HTERT RPE-1 (cell line): Measurements from ENCODE around the gene TMEM213.
"Not testable (repeated sequence)": the region's sequence is repeated elsewhere in the genome, so short reads cannot be mapped to it uniquely, and the experiment has no call there.

ENCODE experiments used
- in situ Hi-C: fragments of 300-500 bp; cut with MboI; formaldehyde crosslinking; loops from 4 replicates; pipeline ENCODE4 v1.14.3; 2020; ENCODE audit warnings: low sequenced_read_pairs

The TMEM213 gene

DNA sequence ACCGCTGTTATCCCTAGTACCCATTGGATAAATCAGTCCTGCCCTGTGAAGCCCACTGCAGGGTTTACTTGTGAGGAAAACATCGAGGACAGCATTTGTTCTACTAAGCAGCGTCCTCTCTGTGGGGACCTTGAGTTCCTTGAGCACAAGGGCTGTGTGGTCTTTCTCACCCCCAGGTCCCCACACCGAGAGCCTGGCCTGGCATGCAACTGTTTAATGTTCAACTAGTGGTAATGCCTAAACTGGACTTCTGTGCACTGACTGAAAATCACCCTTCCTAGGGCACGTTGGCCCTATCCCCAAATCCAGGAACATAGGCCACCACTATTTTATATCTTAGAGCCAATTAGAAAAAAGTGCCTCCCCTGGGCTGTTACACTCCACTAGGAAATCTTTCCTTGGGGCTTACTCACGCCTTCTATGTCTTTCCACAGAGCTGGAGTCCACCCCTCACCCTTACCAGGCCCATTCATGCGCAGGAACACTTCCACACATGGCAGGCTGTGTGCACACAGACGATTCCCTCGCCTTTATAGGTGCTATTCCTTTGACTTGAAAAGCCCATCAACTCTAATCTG is 1.7 kb upstream of the TMEM213 start:
- in situ Hi-C loops: no loop called here

DNA sequence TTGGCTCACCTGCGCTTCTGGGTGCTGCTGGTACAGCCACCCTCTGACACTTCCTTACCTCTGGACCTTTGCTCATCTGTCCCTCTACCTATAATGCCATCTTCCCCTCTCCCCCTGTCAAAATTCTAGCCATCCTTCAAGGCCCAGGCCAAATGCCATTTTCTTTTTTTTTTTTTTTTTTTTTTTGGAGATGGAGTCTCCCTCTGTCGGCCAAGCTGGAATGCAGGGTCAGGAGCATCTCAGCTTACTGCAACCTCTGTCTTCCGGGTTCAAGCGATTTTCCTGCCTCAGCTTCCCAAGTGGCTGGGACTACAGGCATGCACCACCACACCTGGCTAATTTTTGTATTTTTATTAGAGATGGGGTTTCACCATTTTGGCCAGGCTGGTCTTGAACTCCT is 748 bp upstream of the TMEM213 start:
- in situ Hi-C loops: not testable (repeated sequence)

DNA sequence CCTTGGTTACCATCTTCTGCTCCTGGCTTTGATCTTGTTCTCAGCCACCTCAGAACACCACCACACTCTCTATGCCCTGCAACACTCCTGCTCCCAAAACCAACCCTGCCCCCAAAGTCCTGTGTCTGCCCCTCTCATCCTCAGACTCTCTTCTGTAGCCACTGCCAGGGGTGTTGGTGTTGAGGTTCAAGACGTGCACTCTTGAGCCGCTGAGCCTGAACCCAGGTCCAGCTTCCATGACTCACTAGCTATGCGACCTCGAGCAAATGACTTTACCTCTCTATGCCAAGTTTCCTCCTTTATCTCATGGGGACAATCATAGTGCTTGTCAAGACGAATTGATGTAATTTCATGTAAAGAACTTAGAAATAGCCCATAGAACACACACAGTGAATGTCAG is 1.0 kb downstream of the TMEM213 start:
- in situ Hi-C loops: no loop called here

DNA sequence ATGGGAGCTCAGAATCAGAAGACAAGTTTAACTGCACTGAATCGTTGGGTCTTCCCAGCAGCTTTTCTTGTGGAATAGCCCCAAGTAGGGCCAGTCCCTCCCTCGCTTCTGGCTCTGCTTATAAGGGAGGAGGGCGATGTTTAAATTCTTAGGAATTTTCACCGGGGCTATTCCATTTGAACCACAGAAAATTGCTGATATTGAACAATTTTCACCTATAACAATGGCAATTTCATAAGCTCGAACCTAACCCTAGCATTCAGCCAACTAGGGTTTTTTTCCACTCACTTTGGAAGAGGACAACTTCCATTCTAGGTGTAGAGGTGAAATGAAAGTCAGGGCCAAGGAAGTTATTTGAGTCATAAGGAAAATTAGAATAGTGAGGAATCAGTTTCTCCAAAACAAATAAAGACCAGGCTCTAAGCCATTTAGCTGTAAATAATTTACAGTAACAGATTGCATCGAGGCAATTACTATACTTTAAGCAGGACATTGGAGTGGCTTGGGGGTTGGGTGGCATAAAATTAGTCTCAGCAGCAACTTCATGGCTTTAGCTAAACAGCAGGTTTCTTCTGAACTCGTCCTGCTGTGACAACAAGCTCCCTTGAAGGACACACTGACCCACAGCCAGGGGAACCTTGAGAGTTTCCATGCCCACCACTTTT is 1.7 kb downstream of the TMEM213 start:
- in situ Hi-C loops: no loop called here

DNA sequence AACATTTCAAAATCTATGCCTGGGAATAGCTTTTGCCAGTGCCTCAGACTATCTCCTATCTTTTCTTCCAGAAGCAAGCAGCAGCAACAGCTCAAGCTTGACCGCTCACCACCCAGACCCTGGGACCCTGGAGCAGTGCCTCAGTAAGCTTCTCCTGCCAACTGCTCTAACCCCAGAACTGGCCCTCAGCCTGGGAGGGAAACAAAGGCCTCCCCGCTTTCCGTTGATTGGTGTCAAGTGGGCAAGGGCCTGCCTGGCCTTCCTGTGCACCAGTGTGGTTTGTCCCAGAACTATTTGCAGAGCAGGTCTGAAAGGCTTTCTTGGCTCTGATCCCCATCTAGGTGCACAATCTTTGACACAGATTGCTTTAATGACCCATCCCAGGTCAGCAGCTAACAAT is 3.5 kb downstream of the TMEM213 start:
- in situ Hi-C loops: no loop called here

DNA sequence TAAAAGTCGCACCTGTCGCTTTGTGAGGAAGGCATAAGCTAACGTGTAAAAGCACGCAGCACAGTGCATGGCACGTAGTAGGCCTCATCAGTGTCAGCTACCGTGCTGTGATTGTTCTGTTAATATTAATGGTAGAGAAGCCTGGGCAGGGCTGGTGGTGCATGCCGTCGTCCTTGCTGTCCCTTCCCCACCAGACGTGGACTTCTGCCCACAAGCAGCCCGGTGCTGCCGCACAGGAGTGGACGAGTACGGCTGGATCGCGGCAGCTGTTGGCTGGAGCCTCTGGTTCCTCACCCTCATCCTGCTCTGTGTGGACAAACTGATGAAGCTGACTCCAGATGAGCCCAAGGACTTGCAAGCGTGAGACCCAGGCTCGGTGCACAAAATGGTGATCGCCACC is 4.9 kb downstream of the TMEM213 start:
- in situ Hi-C loops: no loop called here

DNA sequence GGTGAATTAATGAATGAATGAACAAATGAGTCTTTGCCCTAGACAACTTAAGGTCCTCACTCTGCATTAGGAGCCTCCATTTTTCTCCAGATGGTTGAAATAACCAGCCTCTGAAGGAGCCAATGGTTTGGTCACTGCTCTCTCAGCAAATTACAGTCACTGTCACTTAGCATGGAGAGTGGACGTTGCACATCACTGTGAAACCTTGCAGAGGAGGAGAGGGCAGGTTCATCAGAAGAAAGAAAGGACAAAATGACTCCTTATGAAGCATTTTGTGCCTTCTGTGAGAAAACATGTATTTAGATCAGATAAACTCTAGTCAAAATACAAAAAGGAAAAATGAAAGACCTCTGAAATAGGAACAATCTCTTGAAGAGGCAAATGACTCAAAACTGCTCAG is 6.8 kb downstream of the TMEM213 start:
- in situ Hi-C loops: no loop called here

DNA sequence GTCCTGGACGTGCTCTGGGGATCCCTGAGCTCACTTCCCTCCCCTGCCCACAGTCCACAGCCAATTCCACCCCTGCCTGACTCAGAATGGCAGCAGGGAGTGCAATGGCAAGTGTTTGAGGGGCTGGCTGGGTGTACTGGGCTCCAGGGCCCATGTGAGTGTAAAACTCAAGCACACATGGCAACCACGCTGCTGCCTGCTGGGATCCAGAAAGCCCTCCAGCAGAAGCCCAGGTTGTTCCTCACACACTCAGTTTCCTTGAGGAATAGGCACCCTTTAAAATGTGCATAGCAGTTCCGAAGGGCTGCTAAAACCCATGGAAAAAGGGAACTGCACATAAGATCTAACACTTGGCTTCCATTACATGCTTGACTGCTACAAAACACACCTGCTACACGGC is 11.6 kb downstream of the TMEM213 start:
- in situ Hi-C loops: no loop called here

DNA sequence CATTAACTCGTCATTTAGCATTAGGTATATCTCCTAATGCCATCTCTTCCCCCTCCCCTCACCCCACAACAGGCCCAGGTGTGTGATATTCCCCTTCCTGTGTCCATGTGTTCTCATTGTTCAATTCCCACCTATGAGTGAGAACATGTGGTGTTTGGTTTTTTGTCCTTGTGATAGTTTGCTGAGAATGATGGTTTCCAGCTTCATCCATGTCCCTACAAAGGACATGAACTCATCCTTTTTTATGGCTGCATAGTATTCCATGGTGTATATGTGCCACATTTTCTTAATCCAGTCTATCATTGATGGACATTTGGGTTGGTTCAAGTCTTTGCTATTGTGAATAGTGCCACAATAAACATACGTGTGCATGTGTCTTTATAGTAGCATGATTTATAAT is 13.5 kb downstream of the TMEM213 start:
- in situ Hi-C loops: not testable (repeated sequence)

DNA sequence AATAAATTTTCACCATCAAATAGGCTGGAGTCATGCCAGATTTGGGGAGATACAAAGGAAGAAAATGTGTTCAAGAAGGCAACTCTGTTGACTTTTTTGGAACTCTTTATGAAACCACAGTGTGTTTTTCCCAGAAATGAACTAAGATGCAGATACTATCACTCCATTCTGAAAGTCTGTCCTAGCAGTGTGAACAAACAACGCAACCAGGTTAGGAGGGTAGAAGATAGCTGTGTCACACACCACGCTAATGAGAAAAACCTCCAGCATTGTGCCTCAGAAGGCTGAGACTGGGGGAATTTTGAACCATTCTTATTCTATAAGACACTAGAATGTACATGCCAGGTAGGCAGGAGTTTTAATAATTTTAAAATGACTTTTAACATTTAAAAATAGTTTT is 16.2 kb downstream of the TMEM213 start:
- in situ Hi-C loops: no loop called here

DNA sequence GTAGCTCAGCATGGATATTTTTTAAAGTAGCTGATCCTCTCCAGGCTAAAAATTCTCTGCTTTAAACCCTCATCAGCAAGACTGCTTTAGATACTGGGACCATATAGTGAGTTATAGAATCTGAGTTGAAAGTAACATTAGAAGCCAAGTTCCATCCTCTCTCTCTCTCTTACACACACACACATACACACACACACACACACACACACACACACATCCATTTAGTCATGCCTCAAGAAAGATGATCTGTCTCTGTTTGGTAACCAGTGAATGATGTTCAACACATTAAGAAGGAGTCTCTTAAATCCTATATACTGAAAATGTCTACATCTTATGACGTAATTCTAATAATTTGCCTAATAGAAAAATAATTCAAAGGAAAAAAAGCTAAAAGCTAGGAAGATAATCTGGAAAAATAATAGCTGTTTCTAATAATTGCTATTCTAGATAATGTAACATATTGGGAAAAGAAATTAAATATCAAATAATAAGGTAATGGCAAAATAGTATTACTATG is 17.1 kb downstream of the TMEM213 start:
- in situ Hi-C loops: no loop called here

DNA sequence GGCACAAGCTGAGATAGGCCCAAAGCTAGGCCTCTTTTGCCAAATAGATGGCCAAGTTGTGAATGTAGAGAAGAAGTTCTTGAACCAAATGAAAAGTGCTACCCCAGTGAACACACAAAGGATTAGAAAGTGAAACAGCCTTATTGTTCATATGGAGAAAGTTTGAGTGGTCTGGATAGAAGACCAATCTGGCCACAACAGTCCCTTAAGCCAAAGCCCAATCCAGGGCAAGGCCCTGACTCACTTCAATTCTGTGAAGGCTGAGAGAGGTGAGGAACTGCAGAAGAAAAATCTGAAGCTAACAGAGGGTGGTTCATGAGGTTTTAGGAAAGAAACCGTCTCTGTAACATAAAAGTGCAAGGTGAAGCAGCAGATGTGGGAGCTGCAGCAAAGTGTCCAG is 18.9 kb downstream of the TMEM213 start:
- in situ Hi-C loops: no loop called here

DNA sequence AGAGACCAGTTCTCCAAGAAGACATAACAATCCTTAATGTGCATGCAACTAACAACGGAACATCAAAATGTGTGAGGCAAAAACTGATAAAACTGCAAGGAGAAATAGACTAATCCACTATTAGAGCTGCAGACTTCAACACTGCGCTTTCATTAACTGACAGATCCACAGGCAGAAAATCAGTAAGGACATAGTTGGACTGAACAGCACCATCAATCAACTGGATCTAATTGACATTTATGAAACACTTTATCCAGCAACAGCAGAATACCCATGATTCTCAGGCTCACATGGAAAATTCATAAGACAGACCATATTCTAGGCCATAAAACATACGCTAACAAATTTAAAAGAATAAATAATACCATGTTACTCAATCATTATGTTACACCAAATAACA is 21.8 kb downstream of the TMEM213 start:
- in situ Hi-C loops: no loop called here

DNA sequence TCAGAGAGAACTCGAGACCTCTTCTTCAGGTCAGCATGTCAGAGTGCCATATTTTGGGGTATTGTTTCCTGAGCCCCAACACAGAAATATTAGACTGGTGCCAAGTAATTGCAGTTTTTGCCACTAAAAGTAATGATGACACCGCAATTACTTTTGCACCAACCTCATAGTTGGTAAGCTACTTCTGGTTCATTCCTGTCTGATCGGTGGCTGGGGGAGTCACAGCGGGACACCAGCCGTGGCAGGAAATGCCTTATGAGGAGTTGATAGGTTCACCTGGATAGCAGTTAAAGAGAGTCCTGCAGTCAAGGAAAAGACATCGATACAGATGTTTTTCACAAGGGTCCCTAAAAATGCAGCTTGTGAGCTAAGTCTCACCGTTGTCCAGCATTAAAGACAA is 24.1 kb downstream of the TMEM213 start:
- in situ Hi-C loops: no loop called here

DNA sequence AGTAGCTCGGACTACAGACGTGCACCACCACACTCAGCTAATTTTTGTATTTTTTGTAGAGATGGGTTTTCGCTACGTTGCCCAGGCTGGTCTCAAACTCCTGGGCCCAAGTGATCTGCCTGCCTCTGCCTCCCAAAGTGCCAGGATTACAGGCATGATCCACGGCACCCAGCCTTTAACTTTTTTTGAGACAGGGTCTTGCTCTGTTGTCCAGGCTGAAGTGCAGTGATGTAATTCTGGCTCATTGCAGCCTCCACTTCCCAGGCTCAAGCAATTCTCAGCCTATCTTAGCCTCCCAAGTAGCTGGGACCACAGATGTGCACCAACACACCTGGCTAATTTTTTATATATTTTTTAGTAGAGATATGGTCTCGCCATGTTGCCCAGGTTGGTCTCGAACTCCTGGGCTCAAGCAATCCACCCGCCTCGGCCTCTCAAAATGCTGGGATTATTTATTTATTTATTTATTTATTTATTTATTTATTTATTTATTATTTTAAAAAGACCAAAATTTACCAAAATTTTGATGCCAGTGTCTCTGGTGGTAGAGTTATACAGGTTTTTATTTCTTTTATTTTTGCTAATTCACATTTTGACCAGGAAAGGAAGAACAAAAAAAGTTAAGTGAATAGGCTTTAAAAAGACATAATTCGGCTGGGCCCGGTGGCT is 25.2 kb downstream of the TMEM213 start:
- in situ Hi-C loops: no loop called here

DNA sequence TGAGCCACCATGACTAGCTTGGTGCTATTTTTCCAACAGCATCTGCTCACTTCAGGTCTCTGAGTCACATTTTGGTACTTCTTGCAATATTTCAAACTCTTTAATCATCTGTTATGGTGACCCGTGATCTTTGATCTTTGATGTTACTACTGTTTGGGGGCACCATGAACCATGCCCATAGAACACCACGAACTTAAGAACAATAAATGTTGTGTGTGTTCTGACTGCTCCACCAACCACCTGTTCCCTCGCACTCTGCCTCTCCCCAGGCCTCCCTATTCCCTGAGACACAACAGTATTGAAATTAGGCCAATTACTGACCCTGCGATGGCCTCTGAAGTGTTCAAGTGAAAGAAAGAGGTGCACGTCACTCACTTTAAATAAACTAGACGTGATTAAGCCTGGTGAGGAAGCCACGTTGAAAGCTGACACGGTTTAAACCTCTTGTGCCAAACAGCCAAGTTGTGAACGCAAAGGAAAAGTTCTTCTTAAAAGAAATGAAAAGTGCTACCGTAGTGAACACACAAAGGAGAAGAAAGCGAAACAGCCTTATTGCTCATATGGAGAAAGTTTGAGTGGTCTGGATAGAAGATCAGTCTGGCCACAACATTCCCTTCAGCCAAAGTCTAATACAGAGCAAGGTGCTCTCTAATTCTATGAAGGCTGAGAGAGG is 27.4 kb downstream of the TMEM213 start:
- in situ Hi-C loops: no loop called here

DNA sequence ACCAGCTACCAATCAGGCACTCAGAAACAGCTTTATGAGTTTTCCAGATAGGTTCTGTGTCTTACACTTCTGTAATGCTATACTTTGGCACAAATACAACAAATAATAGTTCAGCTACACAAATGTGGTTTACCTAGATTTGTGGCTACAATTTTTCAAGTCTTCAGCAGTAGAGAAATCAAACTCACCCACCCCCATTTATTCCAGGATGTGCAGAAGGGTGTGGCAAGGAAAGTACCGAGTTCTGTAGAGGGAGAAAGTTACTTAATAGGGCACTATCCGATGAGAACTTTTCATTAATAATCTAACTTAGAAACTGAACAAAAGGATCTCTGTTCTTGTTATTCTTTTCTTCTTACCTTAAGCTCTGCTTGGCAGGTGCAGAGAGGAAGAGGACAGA is 30.5 kb downstream of the TMEM213 start:
- in situ Hi-C loops: no loop called here

DNA sequence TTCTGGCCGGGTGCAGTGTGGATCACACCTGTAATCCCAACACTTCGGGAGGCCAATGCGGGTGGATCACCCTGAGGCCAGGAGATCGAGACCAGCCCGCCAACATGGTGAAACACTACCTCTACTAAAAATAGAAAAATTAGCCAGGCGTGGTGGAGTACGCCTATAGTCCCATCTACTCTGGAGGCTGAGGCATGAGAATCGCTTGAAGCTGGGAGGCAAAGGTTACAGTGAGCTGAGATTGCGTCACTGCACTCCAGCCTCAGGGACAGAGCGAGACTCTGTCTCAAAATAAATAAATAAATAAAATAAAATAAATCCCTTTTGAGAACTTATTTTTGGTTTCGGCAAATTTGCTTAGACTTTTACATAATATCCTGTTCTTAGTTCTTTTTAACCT is 31.5 kb downstream of the TMEM213 start:
- in situ Hi-C loops: no loop called here

DNA sequence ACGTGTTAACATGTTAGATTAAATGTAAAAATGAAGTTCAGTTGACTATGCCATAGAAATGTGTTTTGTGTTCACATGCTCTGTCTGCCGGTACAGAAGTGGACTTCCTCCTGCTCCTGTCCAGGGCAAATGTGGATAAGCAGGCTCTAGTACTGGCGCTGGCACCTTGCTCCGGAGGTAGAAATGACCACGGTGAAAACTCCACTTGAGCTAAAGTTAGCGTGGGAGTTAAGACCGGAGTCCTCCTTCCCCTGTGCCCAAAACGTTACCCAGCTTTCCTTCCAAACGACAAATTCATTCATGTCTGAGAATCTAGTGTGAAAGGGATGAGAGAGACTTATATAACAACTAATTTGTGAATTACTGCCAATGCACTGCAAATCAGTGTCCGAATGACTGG is 35.2 kb downstream of the TMEM213 start:
- in situ Hi-C loops: no loop called here

DNA sequence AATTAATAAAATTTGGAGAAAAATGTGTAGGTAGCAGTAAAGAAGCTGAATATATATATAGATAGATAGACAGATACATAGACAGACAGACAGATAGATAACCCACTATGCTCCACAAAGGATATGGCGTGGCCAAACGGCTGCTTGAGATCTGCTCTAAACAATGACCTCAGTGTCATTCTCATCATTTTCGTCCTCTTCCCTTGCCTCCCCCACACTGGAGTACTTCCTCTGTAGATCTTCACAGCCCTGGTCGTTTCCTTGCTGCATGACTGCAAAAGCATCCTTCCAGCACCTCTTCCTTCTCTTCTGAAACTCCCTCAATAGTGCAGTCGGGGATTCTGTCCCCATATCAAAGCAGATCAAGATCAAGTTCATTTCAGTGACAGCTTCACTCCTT is 35.8 kb downstream of the TMEM213 start:
- in situ Hi-C loops: no loop called here

DNA sequence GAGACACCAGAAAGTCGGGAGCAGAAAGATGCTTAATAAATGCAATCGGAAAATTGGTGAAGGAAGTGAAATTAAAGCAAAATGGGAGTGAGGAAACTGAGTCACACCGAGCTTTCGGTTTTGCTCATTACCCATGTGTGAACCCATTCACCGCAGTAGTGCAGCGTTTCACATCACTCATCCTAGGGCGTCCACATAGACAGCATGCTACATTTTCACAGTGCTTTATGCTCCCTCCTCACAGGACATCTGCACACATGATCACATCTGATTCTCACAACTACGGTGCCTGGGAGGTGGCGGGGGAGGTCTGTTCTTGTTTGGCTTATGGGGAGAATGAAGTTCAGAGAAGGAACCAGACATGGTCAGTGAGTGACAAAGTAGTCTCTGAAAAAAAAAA is 36.8 kb downstream of the TMEM213 start:
- in situ Hi-C loops: no loop called here

DNA sequence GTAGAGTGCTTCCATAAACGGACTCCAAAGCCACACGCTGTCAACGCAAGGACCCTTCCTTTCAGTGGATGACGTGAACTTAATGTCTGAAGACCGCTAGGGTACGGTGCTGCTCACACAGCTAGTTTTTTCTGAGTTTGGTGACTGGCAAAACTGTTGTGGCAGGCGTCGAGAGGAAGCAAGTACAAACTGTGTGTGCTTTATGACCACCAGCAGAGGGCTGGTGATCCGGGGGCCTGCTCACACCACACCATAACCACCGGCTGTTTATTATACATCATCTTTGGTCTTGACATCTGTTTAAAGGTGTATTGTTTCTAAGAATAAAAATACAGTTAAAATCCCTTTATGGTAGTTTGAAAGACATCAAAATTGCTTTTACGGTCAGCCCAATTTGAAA is 37.3 kb downstream of the TMEM213 start:
- in situ Hi-C loops: no loop called here
